NCI-H187 (cell line): Measurements from ENCODE around the gene RBM5.

Experiments used
- DNase-seq, 2 experiments: peaks; one replicate each; lab custom pipeline; 2025; lab: John Stamatoyannopoulos, UW

Gene RBM5

GRCh38 chr3:50121072-50122032 is 32.6 kb downstream of the RBM5 start:
- DNase-seq, result peak; percentile 28 to 30

- no peak for DNase-seq
Observed at GRCh38 chr3:50122071-50122470, 33.4 kb downstream of the RBM5 start.

- no peak for DNase-seq
Observed at GRCh38 chr3:50122661-50123391, 34.1 kb downstream of the RBM5 start.

GRCh38 chr3:50123394-50124051 is 34.8 kb downstream of the RBM5 start:
- DNase-seq, result no peak

GRCh38 chr3:50124052-50124799 is 35.5 kb downstream of the RBM5 start:
- no peak for DNase-seq

GRCh38 chr3:50124800-50125178 is 36.1 kb downstream of the RBM5 start:
- DNase-seq, result no peak

DNA sequence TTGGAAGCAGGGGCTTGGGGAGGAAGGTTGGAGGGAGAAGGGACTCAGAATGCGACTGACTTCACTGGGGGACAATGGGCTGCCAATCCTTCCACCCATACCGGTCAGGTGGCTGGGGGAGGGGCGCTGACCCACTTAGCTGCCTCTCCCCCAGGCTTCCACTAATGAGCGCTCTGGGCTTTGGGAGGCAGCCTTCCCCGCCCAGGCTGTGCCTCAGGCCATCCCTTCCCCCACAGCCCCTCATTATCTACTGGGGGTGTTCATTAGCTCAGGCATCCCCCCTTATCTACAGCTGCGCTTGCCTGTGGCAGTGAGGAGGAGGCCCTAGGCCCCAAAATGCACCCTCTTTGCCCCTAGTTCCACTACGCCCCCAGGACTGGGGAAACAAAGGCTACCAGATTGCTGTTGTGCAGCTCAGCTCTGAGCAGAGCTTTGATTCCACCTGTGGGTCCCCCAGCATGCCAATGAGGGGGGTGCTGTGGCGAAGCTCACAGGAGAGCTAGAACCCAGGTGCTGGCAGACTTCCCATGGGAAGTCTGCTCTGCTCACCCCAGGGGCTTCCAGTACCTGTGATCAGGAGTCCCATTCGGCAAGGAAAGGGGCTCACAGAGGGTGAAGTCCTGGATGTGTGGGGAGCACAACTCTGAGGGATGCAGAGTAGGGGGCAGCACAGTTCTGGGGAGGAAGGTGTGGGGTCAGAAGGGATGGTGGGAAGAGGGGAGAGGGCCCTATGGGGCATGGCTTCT is 37.0 kb downstream of the RBM5 start:
- no peak for DNase-seq

GRCh38 chr3:50126287-50127211 is 37.8 kb downstream of the RBM5 start:
- no peak for DNase-seq

DNA sequence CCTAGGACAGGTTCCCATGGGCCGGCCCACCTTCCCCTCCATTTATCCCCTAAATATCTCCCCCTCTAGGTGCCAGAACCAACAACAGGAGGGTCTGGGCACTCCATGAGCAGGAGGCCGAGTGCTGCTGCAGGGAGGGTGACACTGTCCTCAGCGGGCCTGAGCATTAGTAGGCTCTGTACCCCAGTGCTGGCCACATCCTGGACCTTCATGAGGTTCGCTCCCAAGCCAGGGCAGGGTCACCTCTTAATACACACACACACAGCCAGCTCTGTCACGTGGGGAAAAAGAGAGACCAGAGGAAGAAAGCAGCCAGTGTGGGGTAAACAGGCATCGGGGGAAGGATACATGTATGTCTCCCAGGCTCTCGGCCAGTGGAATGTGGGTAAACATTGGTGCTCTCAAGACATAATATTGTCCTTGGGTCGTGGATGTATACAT is 38.6 kb downstream of the RBM5 start:
- DNase-seq, result no peak

DNA sequence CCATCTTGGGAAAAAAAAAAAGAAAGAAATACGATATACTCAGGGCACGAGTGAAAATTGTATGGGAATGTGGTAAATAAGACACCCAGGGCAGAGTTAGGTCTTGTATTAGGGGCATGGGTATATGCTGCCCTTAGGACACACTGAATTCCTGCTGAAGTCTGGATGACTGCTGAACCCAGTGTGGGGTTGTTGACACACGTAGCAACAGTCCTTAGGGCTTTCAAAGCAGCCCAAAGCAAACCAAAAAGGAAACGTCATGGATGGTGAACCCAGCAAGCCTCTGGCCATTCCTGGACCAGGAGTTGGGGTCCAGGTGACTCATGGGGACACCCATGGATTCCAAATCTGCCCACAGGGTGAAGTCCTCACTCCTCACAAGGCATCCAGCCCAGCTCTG is 39.3 kb downstream of the RBM5 start:
- DNase-seq, result no peak

DNA sequence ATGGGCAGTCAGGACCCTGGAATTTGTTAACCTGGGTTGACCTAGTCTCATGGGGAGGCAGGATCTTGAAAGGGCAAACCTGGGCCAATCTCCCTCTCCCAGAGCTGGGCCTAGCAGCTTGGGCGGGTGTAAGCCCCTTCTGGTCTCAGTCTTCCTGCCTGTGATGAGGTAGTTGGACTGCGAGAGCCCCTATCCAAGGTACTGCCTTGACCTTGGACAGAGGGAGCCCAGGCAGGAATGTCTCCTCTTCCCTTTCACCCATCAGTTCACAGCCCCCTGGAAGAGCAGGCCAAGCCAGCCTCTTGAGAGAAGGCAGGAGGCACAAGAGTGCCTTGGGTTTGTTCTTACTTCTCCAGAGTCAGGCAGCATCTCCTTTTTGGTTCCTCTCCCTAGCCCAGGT is 41.7 kb downstream of the RBM5 start:
- DNase-seq, result no peak

DNA sequence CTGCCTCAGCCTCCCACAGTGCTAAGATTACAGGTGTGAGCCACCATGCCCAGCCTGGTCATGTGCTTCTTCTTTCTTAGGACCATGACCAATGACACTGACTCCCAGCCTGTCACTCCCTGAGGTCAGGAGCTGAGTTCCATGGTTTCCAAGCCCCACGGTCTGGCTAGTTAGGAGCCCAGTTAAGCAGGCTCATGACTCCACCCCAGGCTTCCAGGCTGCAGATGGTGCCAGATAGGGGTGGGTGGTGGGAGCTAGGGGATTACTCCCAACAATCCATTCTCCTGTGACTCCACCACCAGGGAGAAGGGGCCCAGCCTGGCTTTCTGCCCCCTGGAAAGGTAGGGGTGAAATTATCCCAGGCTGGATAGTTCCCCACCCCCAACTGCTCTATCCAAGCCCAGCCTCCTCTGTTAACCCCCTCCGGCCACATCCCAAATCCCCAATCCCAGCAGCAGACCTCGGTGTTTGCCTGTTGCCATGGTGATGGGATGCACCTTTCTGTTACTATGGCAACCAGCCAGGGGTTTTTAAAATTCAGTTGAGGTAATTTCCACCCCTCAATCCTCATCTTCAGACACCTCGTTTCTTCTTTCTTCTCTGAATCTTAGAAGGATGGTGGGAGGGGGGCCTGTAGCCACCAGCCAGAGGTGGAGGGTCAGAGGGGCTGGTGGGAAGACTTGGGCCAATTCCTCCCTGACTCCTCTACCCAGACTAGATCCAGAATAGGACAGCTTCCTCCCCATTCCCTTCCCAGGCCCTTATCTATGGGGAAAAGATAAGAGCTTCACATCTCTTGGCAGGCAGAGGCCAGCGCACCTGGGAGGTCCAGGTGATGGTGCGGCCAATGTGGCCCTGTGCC is 43.9 kb downstream of the RBM5 start:
- DNase-seq, result no peak

GRCh38 chr3:50133283-50133615 is 44.5 kb downstream of the RBM5 start:
- no peak for DNase-seq

GRCh38 chr3:50134367-50134766 is 45.6 kb downstream of the RBM5 start:
- DNase-seq, result no peak

DNA sequence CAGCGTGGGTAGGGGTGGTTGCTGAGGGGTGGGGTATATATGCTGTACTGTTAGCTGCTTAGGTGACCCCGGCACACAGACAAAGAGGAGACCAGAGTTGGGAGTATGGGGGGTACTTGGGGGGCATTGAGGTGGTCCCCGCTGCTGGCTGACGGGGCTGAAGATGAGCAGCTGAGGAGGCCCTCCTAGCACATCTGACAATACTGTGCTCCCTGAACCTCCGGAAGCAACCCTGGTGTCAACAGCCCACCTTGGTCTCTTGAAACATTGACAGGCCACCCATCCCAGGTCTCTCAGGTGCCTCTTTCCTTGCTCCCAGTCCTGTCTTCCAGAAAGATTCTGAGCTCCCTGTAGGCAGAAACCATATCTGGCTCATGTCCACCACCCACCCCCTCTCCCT is 47.2 kb downstream of the RBM5 start:
- DNase-seq, result no peak

- no peak for DNase-seq
Observed at GRCh38 chr3:50136714-50137405, 48.1 kb downstream of the RBM5 start.

GRCh38 chr3:50137531-50137930 is 48.8 kb downstream of the RBM5 start:
- no peak for DNase-seq
